GM12865 (cell line): ENCODE results near the gene CST3.

Experiments
- DNase-seq: peaks from one replicate; pipeline ENCODE4 v3.0.0; 2010; ENCODE audit warnings: low read depth
- H3K4me3 ChIP-seq: 2 replicates; pipeline ENCODE4 v1.5.1; 2011; ENCODE audit warnings: mild to moderate bottlenecking, low read depth, low read length, control low read depth
- CTCF ChIP-seq: IDR thresholded peaks from 2 replicates; pipeline ENCODE4 v1.5.1; 2011; ENCODE audit warnings: low read length, control low read depth, low read depth, inconsistent platforms; ENCODE audit not compliant: insufficient read depth; ENCODE audit errors: missing control alignments

Gene CST3

GRCh38 chr20:23645575-23645974 is 7.8 kb upstream of the CST3 start:
- TF ChIP-seq CTCF, result no peak
- DNase-seq, result peak; percentile 49
- no peak overlapping the region for H3K4me3 ChIP-seq

GRCh38 chr20:23644164-23644563 is 6.4 kb upstream of the CST3 start:
- H3K4me3 ChIP-seq, result no peak overlapping the region
- TF ChIP-seq CTCF, result no peak
- DNase-seq, result no peak

GRCh38 chr20:23643659-23644058 is 5.9 kb upstream of the CST3 start:
- no peak overlapping the region for H3K4me3 ChIP-seq
- TF ChIP-seq CTCF, result no peak

GRCh38 chr20:23641936-23642751 is 4.4 kb upstream of the CST3 start:
- DNase-seq, result no peak
- H3K4me3 ChIP-seq, result no peak overlapping the region
- no peak for TF ChIP-seq CTCF

More at GRCh38 chr20:23643659-23644058, 5.9 kb upstream of the CST3 start:
- peak; percentile 22 for DNase-seq

- DNase-seq, result peak; percentile 25
- TF ChIP-seq CTCF, result no peak
- H3K4me3 ChIP-seq, result no peak overlapping the region
Measured at GRCh38 chr20:23640671-23641667, 3.2 kb upstream of the CST3 start.

- no peak overlapping the region for H3K4me3 ChIP-seq
- no peak for TF ChIP-seq CTCF
- no peak for DNase-seq
Measured at GRCh38 chr20:23640018-23640601, 2.4 kb upstream of the CST3 start.
